Loucy (cell line): ENCODE data around the gene SLC25A26.

ENCODE experiments used
- H2AFZ ChIP-seq: fragments of 200-600 bp; sonication (generic); 2 replicates; pipeline ENCODE4 v1.6.0; 2016; ENCODE audit warnings: antibody characterized with exemption, mild to moderate bottlenecking, low read length, moderate library complexity
- H3F3A ChIP-seq: fragments of 200-600 bp; 2 replicates; pipeline ENCODE4 v1.6.0; 2016; ENCODE audit warnings: antibody characterized with exemption, low read depth, mild to moderate bottlenecking
- H3K27me3 ChIP-seq: fragments of 200-600 bp; sonication (generic); 2 replicates; pipeline ENCODE4 v1.6.1; 2014; ENCODE audit warnings: low read length, mild to moderate bottlenecking; ENCODE audit not compliant: insufficient read depth, poor library complexity, severe bottlenecking
- H3K36me3 ChIP-seq: fragments of 200-600 bp; sonication (generic); 2 replicates; pipeline ENCODE4 v1.6.1; 2016; ENCODE audit warnings: low read length; ENCODE audit not compliant: insufficient read depth
- H3K4me1 ChIP-seq: fragments of 200-600 bp; sonication (generic); 2 replicates; pipeline ENCODE4 v1.5.1; 2014; ENCODE audit warnings: low read length, mild to moderate bottlenecking; ENCODE audit not compliant: insufficient read depth, poor library complexity, severe bottlenecking
- H3K4me2 ChIP-seq: fragments of 200-600 bp; sonication (generic); 2 replicates; pipeline ENCODE4 v1.6.0; 2014; ENCODE audit warnings: antibody characterized with exemption, low read length, low read depth, mild to moderate bottlenecking; ENCODE audit not compliant: poor library complexity, severe bottlenecking
- H3K4me3 ChIP-seq: fragments of 200-600 bp; sonication (generic); 2 replicates; pipeline ENCODE4 v1.5.1; 2014; ENCODE audit warnings: low read length, mild to moderate bottlenecking, mixed read lengths; ENCODE audit not compliant: poor library complexity, severe bottlenecking
- H3K79me2 ChIP-seq: fragments of 200-600 bp; sonication (generic); 2 replicates; pipeline ENCODE4 v1.6.1; 2014; ENCODE audit warnings: low read length; ENCODE audit not compliant: insufficient read depth
- H3K9ac ChIP-seq: fragments of 200-600 bp; sonication (generic); 2 replicates; pipeline ENCODE4 v1.6.0; 2014; ENCODE audit warnings: mild to moderate bottlenecking, low read depth, low read length, moderate library complexity; ENCODE audit not compliant: poor library complexity, severe bottlenecking
- H3K9me2 ChIP-seq: fragments of 200-600 bp; sonication (generic); replicated peaks from 2 replicates; pipeline ENCODE4 v1.6.1; 2016; ENCODE audit warnings: low read depth, low read length, mixed read lengths
- H3K9me3 ChIP-seq: fragments of 200-600 bp; sonication (generic); 2 replicates; pipeline ENCODE4 v1.6.1; 2014; ENCODE audit warnings: mild to moderate bottlenecking, antibody characterized with exemption, low read length, low read depth; ENCODE audit not compliant: insufficient read depth
- H4K20me1 ChIP-seq: fragments of 200-600 bp; sonication (generic); 2 replicates; pipeline ENCODE4 v1.6.0; 2014; ENCODE audit warnings: antibody characterized with exemption, low read length, mild to moderate bottlenecking; ENCODE audit not compliant: insufficient read depth, poor library complexity, severe bottlenecking
- EZH2phosphoT487 ChIP-seq: fragments of 200-600 bp; IDR thresholded peaks from 2 replicates; pipeline ENCODE4 v1.6.1; 2018; ENCODE audit warnings: antibody characterized with exemption, mild to moderate bottlenecking, moderate library complexity, borderline replicate concordance
- TF ChIP-seq, protein P1 (sequence below): fragments of 200-600 bp; sonication (generic); conservative IDR thresholded peaks from 2 replicates; pipeline ENCODE4 v1.5.1; 2014; ENCODE audit warnings: mild to moderate bottlenecking, antibody characterized with exemption, low read length

SLC25A26 gene

DNA sequence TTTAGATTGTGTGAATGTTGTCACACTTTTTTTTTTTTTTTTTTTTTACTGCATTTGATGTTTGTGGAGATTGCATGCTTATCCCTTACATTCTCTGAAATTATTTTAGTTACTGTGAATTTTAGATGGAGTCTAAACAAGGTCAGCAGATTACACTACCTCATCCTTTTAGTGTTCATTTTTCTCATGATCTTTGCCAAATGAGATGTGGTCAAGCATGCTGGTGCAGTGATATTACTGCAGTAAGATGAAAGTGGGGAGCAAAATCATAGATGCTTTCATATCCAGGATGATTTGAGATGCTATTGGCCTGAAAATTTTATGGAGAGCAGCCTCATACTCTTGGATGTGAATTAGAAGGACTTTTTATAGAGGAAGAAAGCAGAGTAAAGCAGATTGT lies 45.8 kb downstream of the SLC25A26 start:
- Histone ChIP-seq H3K9me3 (no peaks in the 10 kb centered on the region), H3K9ac (no peak overlapping the region), H3K79me2 (no peaks in the 10 kb centered on the region), H3K4me3 (no peak overlapping the region), H3K27me3 (no peaks in the 10 kb centered on the region), H3K9me2 (no peaks in the 10 kb centered on the region), H3K4me2 (no peak overlapping the region), H2AFZ (no peak overlapping the region), H3K36me3 (peaks cover 14% of the 10 kb centered on the region; the same call in 1 of the 2 replicates), H4K20me1 (no peaks in the 10 kb centered on the region), H3F3A (no peaks in the 10 kb centered on the region), H3K4me1 (peaks cover 8% of the 10 kb centered on the region)
- TF ChIP-seq EZH2phosphoT487 = no peak
- TF ChIP-seq, protein P1, sequence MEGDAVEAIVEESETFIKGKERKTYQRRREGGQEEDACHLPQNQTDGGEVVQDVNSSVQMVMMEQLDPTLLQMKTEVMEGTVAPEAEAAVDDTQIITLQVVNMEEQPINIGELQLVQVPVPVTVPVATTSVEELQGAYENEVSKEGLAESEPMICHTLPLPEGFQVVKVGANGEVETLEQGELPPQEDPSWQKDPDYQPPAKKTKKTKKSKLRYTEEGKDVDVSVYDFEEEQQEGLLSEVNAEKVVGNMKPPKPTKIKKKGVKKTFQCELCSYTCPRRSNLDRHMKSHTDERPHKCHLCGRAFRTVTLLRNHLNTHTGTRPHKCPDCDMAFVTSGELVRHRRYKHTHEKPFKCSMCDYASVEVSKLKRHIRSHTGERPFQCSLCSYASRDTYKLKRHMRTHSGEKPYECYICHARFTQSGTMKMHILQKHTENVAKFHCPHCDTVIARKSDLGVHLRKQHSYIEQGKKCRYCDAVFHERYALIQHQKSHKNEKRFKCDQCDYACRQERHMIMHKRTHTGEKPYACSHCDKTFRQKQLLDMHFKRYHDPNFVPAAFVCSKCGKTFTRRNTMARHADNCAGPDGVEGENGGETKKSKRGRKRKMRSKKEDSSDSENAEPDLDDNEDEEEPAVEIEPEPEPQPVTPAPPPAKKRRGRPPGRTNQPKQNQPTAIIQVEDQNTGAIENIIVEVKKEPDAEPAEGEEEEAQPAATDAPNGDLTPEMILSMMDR = no peak

DNA sequence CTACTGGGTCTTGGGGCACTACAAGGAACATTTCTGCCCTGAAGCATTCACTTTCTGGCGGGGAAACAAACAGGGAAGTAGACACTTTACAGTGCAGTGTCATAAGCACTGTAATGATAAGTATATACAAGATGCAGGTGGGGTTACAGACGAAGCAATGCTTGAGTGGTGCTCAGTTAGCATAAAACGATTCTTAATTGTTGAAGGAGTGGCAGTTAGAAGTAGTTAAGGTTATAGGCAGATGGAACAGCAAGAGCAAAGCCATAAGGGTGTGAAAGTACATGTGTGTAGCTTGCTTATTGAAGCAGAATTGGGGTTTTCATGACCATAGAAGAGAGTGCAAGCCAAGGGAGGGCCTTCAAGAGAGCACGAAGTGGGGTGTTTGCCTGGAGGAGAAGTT lies 46.2 kb downstream of the SLC25A26 start:
- no peaks in the 10 kb centered on the region for H3K79me2 ChIP-seq
- H3F3A ChIP-seq = no peaks in the 10 kb centered on the region
- H3K36me3 ChIP-seq = peaks cover 14% of the 10 kb centered on the region; the same call in 1 of the 2 replicates
- no peaks in the 10 kb centered on the region for H3K27me3 ChIP-seq
- no peak overlapping the region for H3K4me3 ChIP-seq
- H3K9me2 ChIP-seq = no peaks in the 10 kb centered on the region
- peaks cover 8% of the 10 kb centered on the region for H3K4me1 ChIP-seq
- H3K4me2 ChIP-seq = no peak overlapping the region
- H2AFZ ChIP-seq = no peak overlapping the region
- no peaks in the 10 kb centered on the region for H3K9me3 ChIP-seq
- H4K20me1 ChIP-seq = no peaks in the 10 kb centered on the region
- no peak for TF ChIP-seq EZH2phosphoT487
- TF ChIP-seq, protein P1 = no peak
- no peak overlapping the region for H3K9ac ChIP-seq

DNA sequence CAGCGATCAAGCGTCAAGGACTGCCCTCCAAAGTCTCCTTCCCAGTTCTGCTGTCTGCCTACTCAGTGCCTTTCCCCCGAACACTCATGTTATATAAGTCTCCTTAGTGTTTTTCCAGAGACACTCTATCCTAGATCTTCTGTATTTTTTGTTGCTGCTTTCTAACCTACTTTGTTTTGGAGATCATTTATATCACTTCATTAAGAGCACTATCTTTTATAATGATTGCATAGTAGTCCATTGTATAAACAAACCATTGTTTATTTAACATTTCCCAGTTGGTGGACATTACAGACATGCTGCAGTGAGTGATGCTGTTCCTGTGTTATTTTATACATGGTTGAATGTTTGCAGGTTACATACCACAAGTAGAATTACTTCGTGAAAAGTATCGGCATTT lies 47.1 kb downstream of the SLC25A26 start:
- Histone ChIP-seq H3K4me1 (peaks cover 8% of the 10 kb centered on the region), H3K79me2 (no peaks in the 10 kb centered on the region), H3K4me3 (no peak overlapping the region), H3K36me3 (peaks cover 14% of the 10 kb centered on the region; the same call in 1 of the 2 replicates), H3K4me2 (no peak overlapping the region), H3K9me3 (no peaks in the 10 kb centered on the region), H3F3A (no peaks in the 10 kb centered on the region), H3K9ac (no peak overlapping the region), H4K20me1 (no peaks in the 10 kb centered on the region), H3K27me3 (no peaks in the 10 kb centered on the region), H3K9me2 (no peaks in the 10 kb centered on the region), H2AFZ (no peak overlapping the region)
- TF ChIP-seq EZH2phosphoT487 = no peak
- TF ChIP-seq, protein P1 = no peak
